LNCaP clone FGC (cell line): ENCODE measurements around the gene SCN4B.

ENCODE experiments used
- DNase-seq: peaks from one replicate; pipeline ENCODE4 v3.0.0-alpha.2; 2011; ENCODE audit warnings: low read depth
- H3K4me3 ChIP-seq: 2 replicates; pipeline ENCODE4 v1.5.1; 2011; ENCODE audit warnings: mild to moderate bottlenecking, low read depth, low read length, control low read depth
- CTCF ChIP-seq: IDR thresholded peaks from 2 replicates; pipeline ENCODE4 v1.5.1; 2012; ENCODE audit warnings: mild to moderate bottlenecking; ENCODE audit not compliant: control insufficient read depth, insufficient read depth; ENCODE audit errors: extremely low read depth

SCN4B gene

GRCh38 chr11:118102721-118103261, 49.8 kb downstream of the SCN4B start:
- no peak overlapping the region for H3K4me3 ChIP-seq
- DNase-seq, result no peak
- TF ChIP-seq CTCF, result no peak

- no peak for DNase-seq
- no peak for TF ChIP-seq CTCF
Measured at GRCh38 chr11:118100691-118101232, 51.9 kb downstream of the SCN4B start.

GRCh38 chr11:118099838-118100556, 52.6 kb downstream of the SCN4B start:
- TF ChIP-seq CTCF, result no peak
- no peak for DNase-seq
- no peak overlapping the region for H3K4me3 ChIP-seq

More at GRCh38 chr11:118100691-118101232, 51.9 kb downstream of the SCN4B start:
- no peak overlapping the region for H3K4me3 ChIP-seq

- TF ChIP-seq CTCF, result no peak
- H3K4me3 ChIP-seq, result no peak overlapping the region
- DNase-seq, result no peak
Measured at GRCh38 chr11:118098996-118099837, 53.4 kb downstream of the SCN4B start.

GRCh38 chr11:118095967-118096367, 56.7 kb downstream of the SCN4B start:
- no peak overlapping the region for H3K4me3 ChIP-seq
- TF ChIP-seq CTCF, result no peak
- no peak for DNase-seq

GRCh38 chr11:118095493-118095892, 57.1 kb downstream of the SCN4B start:
- no peak for TF ChIP-seq CTCF
- DNase-seq, result no peak
- H3K4me3 ChIP-seq, result no peak overlapping the region
